WTC11 (cell line): ENCODE data around the gene MYH2. TPM values are rescaled to one million over a fixed set of nuclear protein-coding genes. Genes with fewer than 3 reads are reported as not detected.

Experiments used
- ATAC-seq: fragments of 200-7000 bp; cut with Tn5 transposase; 2 replicates; pipeline ENCODE4 v1.10.0; 2021; ENCODE audit warnings: mild to moderate bottlenecking, moderate library complexity
- CTCF ChIA-PET: fragments of 300-600 bp; sonication (Branson Sonifier 250); formaldehyde crosslinking; loops from one replicate; lab custom pipeline; 2021; ENCODE audit warnings: antibody characterized with exemption; lab: Charles Lee
- POLR2A ChIA-PET: fragments of 350-600 bp; sonication (Branson Sonifier 250); formaldehyde crosslinking; loops from one replicate; lab custom pipeline; 2021; ENCODE audit warnings: antibody characterized with exemption; lab: Charles Lee
- DNase-seq: peaks from one replicate; pipeline ENCODE4 v3.0.0; 2021; ENCODE audit warnings: low spot score
- H3K27ac Mint-ChIP-seq: 2 replicates; pipeline ENCODE4 v1.8.0; 2021; ENCODE audit warnings: mixed read lengths
- H3K27me3 Mint-ChIP-seq: 2 replicates; pipeline ENCODE4 v1.8.0; 2021; ENCODE audit warnings: low read depth, mild to moderate bottlenecking, moderate library complexity, mixed read lengths
- H3K36me3 Mint-ChIP-seq: 2 replicates; pipeline ENCODE4 v1.8.0; 2021; ENCODE audit warnings: mixed read lengths
- H3K4me1 Mint-ChIP-seq: 2 replicates; pipeline ENCODE4 v1.8.0; 2022; ENCODE audit warnings: mixed read lengths
- H3K4me3 Mint-ChIP-seq: 2 replicates; pipeline ENCODE4 v1.8.0; 2021; ENCODE audit warnings: mild to moderate bottlenecking, moderate library complexity, mixed read lengths
- H3K9me3 Mint-ChIP-seq: 2 replicates; pipeline ENCODE4 v1.8.0; 2021; ENCODE audit warnings: mixed read lengths
- CBFB ChIP-seq: sonication (generic); formaldehyde crosslinking; IDR thresholded peaks from 2 replicates; pipeline ENCODE4 v1.8.1; 2022; ENCODE audit warnings: mild to moderate bottlenecking, low read depth, missing genetic modification reagents
- CREB1 ChIP-seq: sonication (generic); formaldehyde crosslinking; IDR thresholded peaks from 2 replicates; pipeline ENCODE4 v1.8.0; 2023; ENCODE audit warnings: mild to moderate bottlenecking, missing genetic modification reagents
- CREM ChIP-seq: sonication (generic); formaldehyde crosslinking; IDR thresholded peaks from 2 replicates; pipeline ENCODE4 v1.8.1; 2022; ENCODE audit warnings: mild to moderate bottlenecking, missing genetic modification reagents, moderate library complexity
- ERG ChIP-seq: fragments of 250-450 bp; sonication (Bioruptor Pico); IDR thresholded peaks from 2 replicates; pipeline ENCODE4 v1.8.0; 2021; ENCODE audit warnings: mild to moderate bottlenecking
- MXD4 ChIP-seq: fragments of 250-450 bp; sonication (Bioruptor Pico); IDR thresholded peaks from 2 replicates; pipeline ENCODE4 v1.8.0; 2021; ENCODE audit warnings: mild to moderate bottlenecking, moderate library complexity, borderline replicate concordance
- NR1H2 ChIP-seq: sonication (generic); formaldehyde crosslinking; IDR thresholded peaks from 2 replicates; pipeline ENCODE4 v1.9.0; 2021; ENCODE audit warnings: mild to moderate bottlenecking, moderate library complexity, missing genetic modification reagents
- NR2C2 ChIP-seq: sonication (generic); formaldehyde crosslinking; IDR thresholded peaks from 2 replicates; pipeline ENCODE4 v1.8.0; 2022; ENCODE audit warnings: mild to moderate bottlenecking, missing genetic modification reagents
- NR3C1 ChIP-seq: sonication (generic); formaldehyde crosslinking; conservative IDR thresholded peaks from 2 replicates; pipeline ENCODE4 v1.8.1; 2023; ENCODE audit warnings: low read depth, mild to moderate bottlenecking, missing genetic modification reagents
- RELA ChIP-seq: sonication (generic); formaldehyde crosslinking; IDR thresholded peaks from 2 replicates; pipeline ENCODE4 v1.8.1; 2022; ENCODE audit warnings: missing genetic modification reagents, mild to moderate bottlenecking, borderline replicate concordance
- RORB ChIP-seq: fragments of 250-450 bp; sonication (Bioruptor Pico); IDR thresholded peaks from 2 replicates; pipeline ENCODE4 v1.9.0; 2021; ENCODE audit warnings: mild to moderate bottlenecking
- SP1 ChIP-seq: sonication (generic); formaldehyde crosslinking; conservative IDR thresholded peaks from 2 replicates; pipeline ENCODE4 v1.8.1; 2022; ENCODE audit warnings: missing genetic modification reagents
- TEAD4 ChIP-seq: sonication (generic); formaldehyde crosslinking; IDR thresholded peaks from 2 replicates; pipeline ENCODE4 v1.8.0; 2022; ENCODE audit warnings: mild to moderate bottlenecking, missing genetic modification reagents
- ZNF232 ChIP-seq: sonication (generic); formaldehyde crosslinking; IDR thresholded peaks from 2 replicates; pipeline ENCODE4 v1.8.0; 2022; ENCODE audit warnings: mild to moderate bottlenecking, missing genetic modification reagents
- ZNF416 ChIP-seq: fragments of 250-450 bp; sonication (Bioruptor Pico); IDR thresholded peaks from 2 replicates; pipeline ENCODE4 v1.9.0; 2021; ENCODE audit warnings: mild to moderate bottlenecking, inconsistent platforms
- ZNF425 ChIP-seq: fragments of 250-450 bp; sonication (Bioruptor Pico); conservative IDR thresholded peaks from 2 replicates; pipeline ENCODE4 v1.9.0; 2021; ENCODE audit warnings: mild to moderate bottlenecking
- ZNF671 ChIP-seq: fragments of 250-450 bp; sonication (Bioruptor Pico); IDR thresholded peaks from 2 replicates; pipeline ENCODE4 v1.8.0; 2021; ENCODE audit warnings: mild to moderate bottlenecking
- total RNA-seq: library from RNA; stranded (reverse); gene quantifications from 3 replicates; pipeline ENCODE4 v1.2.3, GENCODE V29; 2021
- TF ChIP-seq, protein P1 (sequence below): sonication (generic); formaldehyde crosslinking; IDR thresholded peaks from 2 replicates; pipeline ENCODE4 v1.8.0; 2022; ENCODE audit warnings: mild to moderate bottlenecking, missing genetic modification reagents
- TF ChIP-seq, protein P2 (sequence below): sonication (generic); formaldehyde crosslinking; IDR thresholded peaks from 2 replicates; pipeline ENCODE4 v1.8.1; 2023; ENCODE audit warnings: mild to moderate bottlenecking, missing genetic modification reagents

Gene MYH2
- total RNA-seq, 1 experiment from 2014 or later, result 1.5 TPM

DNA sequence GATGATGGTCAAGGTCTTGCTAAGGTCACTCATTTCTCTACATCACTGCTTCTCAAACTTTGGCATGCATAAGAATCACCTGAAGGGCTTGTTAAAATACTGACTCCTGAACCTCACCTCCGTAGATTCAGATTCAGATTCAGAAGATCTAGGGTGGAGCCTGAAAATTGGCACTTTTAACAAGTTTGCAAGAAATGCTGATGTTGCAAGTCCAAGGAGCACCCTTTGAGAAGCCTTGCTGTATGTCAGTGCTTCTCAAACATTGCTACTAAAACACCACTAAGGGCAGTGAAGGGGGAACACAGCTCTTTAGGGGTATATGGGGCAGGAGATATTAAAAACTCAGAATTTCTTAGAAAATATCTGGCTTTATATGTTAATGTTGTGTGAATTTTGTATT is 17.4 kb downstream of the MYH2 start (continued):
- TF ChIP-seq, protein P1, sequence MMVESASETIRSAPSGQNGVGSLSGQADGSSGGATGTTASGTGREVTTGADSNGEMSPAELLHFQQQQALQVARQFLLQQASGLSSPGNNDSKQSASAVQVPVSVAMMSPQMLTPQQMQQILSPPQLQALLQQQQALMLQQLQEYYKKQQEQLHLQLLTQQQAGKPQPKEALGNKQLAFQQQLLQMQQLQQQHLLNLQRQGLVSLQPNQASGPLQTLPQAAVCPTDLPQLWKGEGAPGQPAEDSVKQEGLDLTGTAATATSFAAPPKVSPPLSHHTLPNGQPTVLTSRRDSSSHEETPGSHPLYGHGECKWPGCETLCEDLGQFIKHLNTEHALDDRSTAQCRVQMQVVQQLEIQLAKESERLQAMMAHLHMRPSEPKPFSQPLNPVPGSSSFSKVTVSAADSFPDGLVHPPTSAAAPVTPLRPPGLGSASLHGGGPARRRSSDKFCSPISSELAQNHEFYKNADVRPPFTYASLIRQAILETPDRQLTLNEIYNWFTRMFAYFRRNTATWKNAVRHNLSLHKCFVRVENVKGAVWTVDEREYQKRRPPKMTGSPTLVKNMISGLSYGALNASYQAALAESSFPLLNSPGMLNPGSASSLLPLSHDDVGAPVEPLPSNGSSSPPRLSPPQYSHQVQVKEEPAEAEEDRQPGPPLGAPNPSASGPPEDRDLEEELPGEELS (CRISPR knock-in tag), result no peak
- no peak for TF ChIP-seq ZNF425 (CRISPR knock-in tag)

DNA sequence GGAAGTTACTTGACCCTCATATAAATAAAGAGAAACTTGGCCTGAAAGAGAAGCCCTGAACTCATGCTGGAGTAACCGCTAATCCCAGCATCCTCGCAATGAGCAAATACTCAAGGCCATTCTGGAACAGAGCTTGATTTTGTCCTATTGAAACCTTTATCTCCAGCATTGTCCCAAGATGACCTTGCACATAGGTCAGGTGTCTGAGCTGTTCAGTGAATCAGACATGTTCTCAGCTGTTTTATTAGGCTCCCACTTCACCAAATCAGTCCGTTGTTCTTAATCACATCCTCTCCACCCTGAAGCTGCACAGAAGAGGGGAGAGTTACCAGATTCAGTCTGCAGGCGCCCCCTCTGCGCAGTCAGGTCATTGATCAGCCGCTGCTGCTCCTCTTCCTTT is 22.0 kb downstream of the MYH2 start:
- Mint-ChIP-seq H3K36me3 (no peaks in the 10 kb centered on the region; the same call in 1 of the 2 replicates), H3K4me3 (no peak overlapping the region), H3K27ac (no peak overlapping the region), H3K9me3 (peaks cover 22% of the 10 kb centered on the region), H3K4me1 (no peaks in the 10 kb centered on the region), H3K27me3 (no peaks in the 10 kb centered on the region)
- ATAC-seq (no peak), DNase-seq (no peak)
- ChIA-PET CTCF (interaction anchor here (1.0 kb wide), 1 partner anchor 101 kb away, joined by 3 read pairs; no protein-coding TSS in a partner anchor), POLR2A (no interaction called here)
- TF ChIP-seq CREM (CRISPR knock-in tag), result no peak
- TF ChIP-seq NR1H2 (CRISPR knock-in tag), result no peak
- TF ChIP-seq, protein P2, sequence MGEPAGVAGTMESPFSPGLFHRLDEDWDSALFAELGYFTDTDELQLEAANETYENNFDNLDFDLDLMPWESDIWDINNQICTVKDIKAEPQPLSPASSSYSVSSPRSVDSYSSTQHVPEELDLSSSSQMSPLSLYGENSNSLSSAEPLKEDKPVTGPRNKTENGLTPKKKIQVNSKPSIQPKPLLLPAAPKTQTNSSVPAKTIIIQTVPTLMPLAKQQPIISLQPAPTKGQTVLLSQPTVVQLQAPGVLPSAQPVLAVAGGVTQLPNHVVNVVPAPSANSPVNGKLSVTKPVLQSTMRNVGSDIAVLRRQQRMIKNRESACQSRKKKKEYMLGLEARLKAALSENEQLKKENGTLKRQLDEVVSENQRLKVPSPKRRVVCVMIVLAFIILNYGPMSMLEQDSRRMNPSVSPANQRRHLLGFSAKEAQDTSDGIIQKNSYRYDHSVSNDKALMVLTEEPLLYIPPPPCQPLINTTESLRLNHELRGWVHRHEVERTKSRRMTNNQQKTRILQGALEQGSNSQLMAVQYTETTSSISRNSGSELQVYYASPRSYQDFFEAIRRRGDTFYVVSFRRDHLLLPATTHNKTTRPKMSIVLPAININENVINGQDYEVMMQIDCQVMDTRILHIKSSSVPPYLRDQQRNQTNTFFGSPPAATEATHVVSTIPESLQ (CRISPR knock-in tag), result no peak
- TF ChIP-seq NR3C1 (CRISPR knock-in tag), result no peak
- no peak for TF ChIP-seq ZNF416 (CRISPR knock-in tag)
- no peak for TF ChIP-seq ZNF232
- no peak for TF ChIP-seq MXD4
- no peak for TF ChIP-seq TEAD4
- TF ChIP-seq CBFB (CRISPR knock-in tag), result no peak
- no peak for TF ChIP-seq NR2C2 (CRISPR knock-in tag)
- TF ChIP-seq SP1 (CRISPR knock-in tag), result no peak
- TF ChIP-seq ERG (CRISPR knock-in tag), result no peak
- TF ChIP-seq CREB1 (CRISPR knock-in tag), result no peak
- no peak for TF ChIP-seq RELA (CRISPR knock-in tag)
- no peak for TF ChIP-seq RORB (CRISPR knock-in tag)
- no peak for TF ChIP-seq ZNF425 (CRISPR knock-in tag)
- no peak for TF ChIP-seq ZNF671
